ENCODE measurements around the gene ING5.

GRCh38 chr2:241762321-241762932 is 60.6 kb downstream of the ING5 start:
- TF ChIP-seq CTCF (IDR thresholded peaks at IDR 0.05) (no peak), POLR2A (IDR thresholded peaks at IDR 0.05; ENCODE audit: low read depth) (no peak), POLR2AphosphoS5 (IDR thresholded peaks at IDR 0.05) (no peak)
